Hepatic stellate cell (primary cell): ENCODE results near the gene E4F1.
"Not testable (repeated sequence)": the region's sequence is repeated elsewhere in the genome, so short reads cannot be mapped to it uniquely, and the experiment has no call there.

Source experiments
- DNase-seq: peaks from one replicate; pipeline ENCODE4 v3.0.0; 2011; ENCODE audit warnings: low spot score

E4F1 gene

GRCh38 chr16:2244926-2245795 lies 21.8 kb downstream of the E4F1 start:
- DNase-seq = no peak

GRCh38 chr16:2246301-2246885 lies 23.0 kb downstream of the E4F1 start:
- DNase-seq = no peak

DNA sequence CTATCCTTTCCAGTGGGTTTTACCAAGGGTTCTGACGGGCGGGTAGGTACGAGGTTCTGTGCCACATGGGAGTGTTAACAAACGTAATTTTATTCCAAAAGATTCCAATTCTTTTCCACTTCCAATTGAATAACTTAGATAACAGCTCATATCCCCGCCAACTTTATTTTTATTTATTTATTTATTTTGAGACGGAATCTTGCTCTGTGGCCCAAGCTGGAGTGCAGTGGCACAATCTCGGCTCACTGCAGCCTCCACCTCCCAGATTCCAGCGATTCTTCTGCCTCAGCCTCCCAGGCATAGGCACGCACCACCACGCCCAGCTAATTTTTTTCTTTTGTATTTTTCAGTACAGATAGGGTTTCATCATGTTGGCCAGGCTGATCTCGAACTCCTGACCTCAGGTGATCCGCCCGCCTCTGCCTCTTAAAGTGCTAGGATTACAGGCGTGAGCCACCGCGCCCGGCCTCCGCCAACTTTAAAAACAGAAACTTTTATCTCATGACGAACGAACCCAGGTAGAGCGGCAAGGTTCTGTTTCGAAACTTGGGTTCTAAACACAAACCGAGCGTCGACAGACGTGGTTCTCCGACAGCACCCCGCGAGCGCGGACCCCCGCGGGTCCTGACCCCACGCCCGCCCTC lies 27.4 kb downstream of the E4F1 start:
- DNase-seq = no peak

GRCh38 chr16:2251296-2252111 lies 28.1 kb downstream of the E4F1 start, which contains the start of gene ECI1:
ECI1 (minus strand) TSS chr16:2251587; CDS start chr16:2251566, 21 bp downstream.
- DNase-seq = peak; percentile 99

GRCh38 chr16:2252806-2253148 lies 29.4 kb downstream of the E4F1 start:
- no peak for DNase-seq

DNA sequence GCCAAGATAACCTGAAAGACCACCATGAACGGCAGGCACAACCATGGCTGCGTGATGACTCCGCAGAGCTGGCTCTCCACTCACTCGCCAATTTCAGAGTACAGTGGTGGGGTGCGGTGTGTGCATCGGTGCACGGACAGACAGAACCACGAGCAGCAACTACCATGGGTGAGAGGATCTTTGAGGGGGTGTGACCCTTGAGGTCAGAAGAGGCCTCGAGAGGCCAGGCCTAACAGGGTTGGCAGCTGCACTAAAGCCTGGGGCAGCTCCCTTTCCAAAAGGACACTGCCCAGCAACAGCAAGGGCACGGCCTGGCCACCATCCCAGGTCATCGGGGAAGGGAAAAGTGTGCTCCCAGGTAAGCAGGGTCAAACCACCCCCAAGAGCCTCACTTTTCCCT lies 29.9 kb downstream of the E4F1 start:
- no peak for DNase-seq

DNA sequence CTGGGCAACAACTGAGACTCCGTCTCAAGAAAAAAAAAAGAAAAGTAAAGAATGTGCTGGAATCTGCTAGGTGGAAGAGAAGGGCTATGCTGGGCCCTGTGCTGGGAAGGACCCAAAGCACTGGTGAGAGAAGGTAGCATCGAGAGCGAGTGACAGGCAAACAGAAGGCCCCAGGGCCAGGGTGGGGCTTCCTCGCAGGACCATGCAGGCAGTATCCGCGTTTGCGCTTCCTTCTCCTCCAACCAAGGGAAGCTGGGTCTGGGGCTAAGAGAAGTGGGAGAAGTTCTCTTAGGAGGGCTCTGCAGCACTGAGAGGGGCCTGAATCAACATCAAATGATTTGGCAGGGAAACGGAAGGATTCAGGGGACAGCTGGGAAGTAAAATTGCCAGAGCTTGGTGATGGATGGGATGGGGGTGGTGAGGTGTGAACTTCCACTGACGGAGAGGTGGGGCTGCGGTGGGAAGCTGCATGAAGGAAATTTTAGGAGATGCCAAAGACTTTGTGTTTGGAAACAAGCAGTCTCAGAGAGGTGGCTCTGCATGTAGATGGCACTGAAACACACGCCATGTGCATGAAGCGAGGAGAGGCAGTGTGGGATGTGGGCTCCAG lies 33.2 kb downstream of the E4F1 start:
- DNase-seq = no peak

- no peak for DNase-seq
These were observed 34.3 kb downstream of the E4F1 start for GRCh38 chr16:2257726-2258125.

- not testable (repeated sequence) for DNase-seq
These were observed 35.1 kb downstream of the E4F1 start for GRCh38 chr16:2258530-2258929.

- DNase-seq = no peak
These were observed 36.9 kb downstream of the E4F1 start for GRCh38 chr16:2260250-2260649.

GRCh38 chr16:2263026-2263425 lies 39.6 kb downstream of the E4F1 start:
- DNase-seq = not testable (repeated sequence)

GRCh38 chr16:2266887-2267286 lies 43.5 kb downstream of the E4F1 start:
- DNase-seq = not testable (repeated sequence)

DNA sequence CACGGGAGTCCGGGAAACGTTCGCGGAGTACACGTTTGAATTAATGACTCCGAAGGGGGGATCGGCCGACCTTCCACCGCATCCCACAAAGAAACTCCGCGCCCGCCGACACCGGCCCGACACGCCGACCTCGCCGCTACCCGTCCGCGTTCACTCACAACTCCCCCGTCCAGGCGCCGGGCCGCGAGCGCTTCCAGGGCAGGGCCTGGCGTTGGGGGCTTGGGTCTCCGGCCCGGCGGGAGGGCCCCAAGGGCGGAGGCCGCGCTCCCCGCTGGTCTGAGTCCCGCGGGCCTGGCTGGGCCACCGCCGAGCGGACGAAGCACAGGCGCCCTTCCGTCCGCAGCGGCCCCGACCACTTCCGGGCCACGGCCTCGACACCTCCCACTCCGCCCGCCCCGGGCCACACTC lies 44.1 kb downstream of the E4F1 start:
- DNase-seq = peak; percentile 57

- DNase-seq = peak; percentile 99
These were observed 44.7 kb downstream of the E4F1 start, which contains the start of gene RNPS1 for GRCh38 chr16:2267913-2268666. RNPS1 (minus strand) TSS chr16:2268126; CDS start chr16:2264643, 3,483 bp downstream.

DNA sequence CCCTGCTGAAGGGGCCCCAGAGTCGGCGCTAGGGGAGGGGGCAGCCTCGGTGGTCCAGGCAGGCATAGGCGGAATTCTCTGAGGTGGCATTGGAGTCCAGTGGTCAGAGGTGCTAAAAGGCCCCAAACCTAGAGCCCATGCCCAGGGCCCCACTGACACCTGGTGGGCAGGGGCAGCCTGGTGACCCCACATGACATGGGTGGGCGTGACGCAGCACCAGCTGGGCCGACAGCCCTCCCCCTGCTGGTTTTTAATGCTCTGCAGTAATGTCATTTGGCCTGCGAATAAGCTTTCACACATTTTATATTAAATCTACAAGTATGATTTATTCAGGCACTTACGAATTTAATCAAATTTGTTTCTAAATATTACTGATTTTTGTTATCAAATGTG lies 46.7 kb downstream of the E4F1 start:
- DNase-seq = no peak

DNA sequence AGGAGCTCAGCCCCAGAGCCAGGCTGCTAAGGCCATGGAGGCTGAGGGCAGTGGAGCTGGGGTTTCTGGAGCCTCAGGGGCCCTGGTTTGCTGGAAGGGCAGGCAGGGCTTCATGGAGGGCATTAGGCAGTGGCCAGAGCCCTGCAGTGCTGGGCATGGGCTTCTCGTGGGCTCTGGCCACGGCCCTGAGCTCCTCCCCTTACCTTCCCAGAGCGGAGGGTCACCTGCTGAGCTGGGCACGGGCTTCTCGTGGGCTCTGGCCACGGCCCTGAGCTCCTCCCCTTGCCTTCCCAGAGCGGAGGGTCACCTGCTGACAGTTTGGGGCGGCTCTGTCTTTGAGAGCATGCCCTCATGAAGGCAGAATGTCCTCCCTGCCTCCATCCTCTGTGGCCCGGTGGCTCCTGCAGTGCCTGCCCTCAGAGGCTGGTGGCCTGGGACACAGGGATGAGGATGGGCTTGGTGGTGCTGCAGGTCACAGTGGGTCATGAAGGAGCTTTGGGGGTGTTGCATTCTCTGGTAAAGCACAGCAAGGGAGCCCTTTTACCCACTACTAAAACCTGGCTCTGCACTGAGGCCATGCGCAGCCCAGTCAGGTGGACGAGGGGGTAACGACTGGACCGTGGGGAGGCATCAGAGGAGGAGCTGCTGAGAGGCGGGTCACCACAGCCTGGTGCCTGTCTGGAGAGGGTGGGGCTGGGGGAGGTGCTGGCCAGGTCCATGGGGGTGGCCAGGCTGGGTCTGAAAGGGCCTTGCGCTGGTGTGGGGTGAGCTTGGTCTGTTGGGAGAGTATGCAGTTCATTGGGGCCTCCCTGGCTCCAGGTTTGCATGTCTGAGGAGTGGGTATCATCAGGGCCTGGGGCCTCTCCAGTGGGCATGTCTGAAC lies 47.4 kb downstream of the E4F1 start:
- no peak for DNase-seq

- DNase-seq = no peak
These were observed 48.6 kb downstream of the E4F1 start for GRCh38 chr16:2271848-2272461.

DNA sequence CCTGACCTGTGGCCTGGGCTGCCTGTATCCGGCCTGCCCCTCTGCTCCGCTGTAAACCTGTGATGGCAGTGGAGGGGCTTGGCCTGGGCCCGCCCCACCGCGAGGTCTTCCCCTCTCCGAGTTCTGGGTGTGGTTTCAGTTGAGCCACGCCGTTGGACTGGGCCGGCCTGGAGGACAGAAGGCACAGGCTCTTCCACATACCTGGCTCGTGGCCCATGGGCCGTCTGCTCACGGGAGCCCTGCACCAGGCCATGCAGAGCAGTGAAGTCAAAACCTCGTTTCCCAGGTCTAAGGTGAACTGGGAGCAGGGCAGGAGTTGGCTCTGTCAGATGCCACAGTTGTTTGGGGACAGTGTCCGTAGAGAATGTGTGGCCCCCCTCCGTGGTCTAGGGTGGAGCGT lies 50.1 kb downstream of the E4F1 start:
- DNase-seq = no peak

DNA sequence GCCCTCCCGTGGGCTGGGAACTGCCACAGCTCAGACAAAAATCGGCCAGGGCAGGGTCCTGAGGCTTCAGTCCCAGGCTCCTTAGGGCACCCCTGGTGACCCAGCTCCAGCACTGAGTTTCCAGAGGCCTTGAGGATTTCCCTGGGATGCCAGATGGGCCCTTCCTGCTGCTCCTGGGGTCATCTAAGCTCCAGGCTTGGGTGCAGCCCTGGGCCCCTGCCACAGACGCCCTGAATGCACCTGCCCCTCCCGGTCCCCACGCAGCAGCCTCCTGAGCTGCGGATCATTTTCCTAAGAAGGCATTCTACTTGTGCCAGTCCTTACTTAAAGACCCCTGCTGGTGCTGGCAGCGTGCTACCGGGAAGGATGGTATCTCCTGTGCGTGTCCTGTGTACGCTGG lies 50.5 kb downstream of the E4F1 start:
- DNase-seq = no peak
